AG04450 (cell line): Measurements from ENCODE around the gene CSK. TPM values are rescaled to one million over a fixed set of nuclear protein-coding genes. Genes with fewer than 3 reads are reported as not detected.
A peak's percentile ranks its signal among the peaks of the same experiment; 100 is the strongest.

Experiments used
- CTCF ChIA-PET: fragments of 300-600, 350-600 bp; formaldehyde crosslinking; extraction: SDS; loops from one replicate; lab custom pipeline; 2022; ENCODE audit warnings: antibody characterized with exemption, inconsistent platforms; lab: Charles Lee
- POLR2A ChIA-PET: fragments of 350-600 bp; formaldehyde crosslinking; extraction: SDS; loops from one replicate; lab custom pipeline; 2021; ENCODE audit warnings: antibody characterized with exemption, inconsistent platforms; lab: Yijun Ruan, JAX
- DNase-seq: peaks from one replicate; pipeline ENCODE4 v3.0.0-alpha.2; 2011; ENCODE audit warnings: low read depth, low spot score
- H3K27ac ChIP-seq: one replicate; pipeline ENCODE4 v1.5.1; 2012; ENCODE audit warnings: low read depth, low read length, control low read depth
- H3K27me3 ChIP-seq: one replicate; pipeline ENCODE4 v1.6.0; 2012; ENCODE audit warnings: low read length; ENCODE audit not compliant: control insufficient read depth, insufficient read depth
- H3K4me3 ChIP-seq: 2 replicates; pipeline ENCODE4 v1.5.1; 2011; ENCODE audit warnings: mild to moderate bottlenecking, low read depth, low read length, control low read depth
- H3K9me3 ChIP-seq: 2 replicates; pipeline ENCODE4 v1.5.1; 2012; ENCODE audit warnings: low read length; ENCODE audit not compliant: control insufficient read depth, insufficient read depth
- polyA plus RNA-seq: library from polyadenylated mRNA; depleted of rRNA; stranded (reverse); fragments of >200 nt; gene quantifications from 2 replicates; pipeline ENCODE4 v1.2.3, GENCODE V29; 2011
- TF ChIP-seq, protein P1 (sequence below): IDR thresholded peaks from 2 replicates; pipeline ENCODE4 v1.5.1; 2011; ENCODE audit warnings: low read depth, low read length, control low read depth, inconsistent platforms

CSK gene
- polyA plus RNA-seq, 1 experiment: 17.2 TPM

DNA sequence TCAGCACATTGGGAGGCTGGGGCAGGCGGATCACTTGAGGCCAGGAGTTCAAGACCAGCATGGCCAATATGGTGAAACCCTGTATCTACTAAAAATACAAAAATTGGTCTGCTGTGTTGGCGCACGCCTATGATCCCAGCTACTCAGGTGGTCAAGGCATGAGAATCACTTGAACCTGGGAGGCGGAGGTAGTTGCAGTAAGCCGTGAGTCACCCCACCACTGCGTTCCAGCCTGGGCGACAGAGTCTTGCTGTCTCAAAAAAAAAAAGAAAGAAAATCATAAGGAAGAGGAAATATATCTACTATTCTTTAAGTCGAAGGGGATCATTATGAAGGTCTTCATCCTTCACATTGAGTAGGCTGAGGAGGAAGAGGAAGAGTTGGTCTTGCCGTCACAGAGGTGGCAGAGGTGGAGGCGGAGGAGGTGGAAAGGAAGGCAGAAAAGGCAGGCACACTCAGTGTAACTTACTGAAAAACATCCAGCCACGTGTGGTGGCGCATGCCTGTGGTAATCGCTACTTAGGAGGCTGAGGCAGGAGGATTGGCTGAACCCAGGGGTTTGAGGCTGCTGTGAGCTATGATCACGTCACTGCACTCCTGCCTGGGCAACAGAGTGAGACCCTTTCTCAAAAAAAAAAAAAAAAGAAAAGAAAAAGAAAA is 14.2 kb downstream of the CSK start:
- no peaks in the 10 kb centered on the region for H3K27me3 ChIP-seq
- TF ChIP-seq, protein P1, sequence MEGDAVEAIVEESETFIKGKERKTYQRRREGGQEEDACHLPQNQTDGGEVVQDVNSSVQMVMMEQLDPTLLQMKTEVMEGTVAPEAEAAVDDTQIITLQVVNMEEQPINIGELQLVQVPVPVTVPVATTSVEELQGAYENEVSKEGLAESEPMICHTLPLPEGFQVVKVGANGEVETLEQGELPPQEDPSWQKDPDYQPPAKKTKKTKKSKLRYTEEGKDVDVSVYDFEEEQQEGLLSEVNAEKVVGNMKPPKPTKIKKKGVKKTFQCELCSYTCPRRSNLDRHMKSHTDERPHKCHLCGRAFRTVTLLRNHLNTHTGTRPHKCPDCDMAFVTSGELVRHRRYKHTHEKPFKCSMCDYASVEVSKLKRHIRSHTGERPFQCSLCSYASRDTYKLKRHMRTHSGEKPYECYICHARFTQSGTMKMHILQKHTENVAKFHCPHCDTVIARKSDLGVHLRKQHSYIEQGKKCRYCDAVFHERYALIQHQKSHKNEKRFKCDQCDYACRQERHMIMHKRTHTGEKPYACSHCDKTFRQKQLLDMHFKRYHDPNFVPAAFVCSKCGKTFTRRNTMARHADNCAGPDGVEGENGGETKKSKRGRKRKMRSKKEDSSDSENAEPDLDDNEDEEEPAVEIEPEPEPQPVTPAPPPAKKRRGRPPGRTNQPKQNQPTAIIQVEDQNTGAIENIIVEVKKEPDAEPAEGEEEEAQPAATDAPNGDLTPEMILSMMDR: no peak
- DNase-seq: no peak
- H3K9me3 ChIP-seq: no peaks in the 10 kb centered on the region
- no peak overlapping the region for H3K4me3 ChIP-seq
- no peak overlapping the region for H3K27ac ChIP-seq
- ChIA-PET CTCF (interaction anchor here (0.7 to 2.3 kb wide), 2 partner anchors 8 to 9 kb away, joined by 3 to 8 read pairs; no protein-coding TSS in a partner anchor), POLR2A (no interaction called here)

DNA sequence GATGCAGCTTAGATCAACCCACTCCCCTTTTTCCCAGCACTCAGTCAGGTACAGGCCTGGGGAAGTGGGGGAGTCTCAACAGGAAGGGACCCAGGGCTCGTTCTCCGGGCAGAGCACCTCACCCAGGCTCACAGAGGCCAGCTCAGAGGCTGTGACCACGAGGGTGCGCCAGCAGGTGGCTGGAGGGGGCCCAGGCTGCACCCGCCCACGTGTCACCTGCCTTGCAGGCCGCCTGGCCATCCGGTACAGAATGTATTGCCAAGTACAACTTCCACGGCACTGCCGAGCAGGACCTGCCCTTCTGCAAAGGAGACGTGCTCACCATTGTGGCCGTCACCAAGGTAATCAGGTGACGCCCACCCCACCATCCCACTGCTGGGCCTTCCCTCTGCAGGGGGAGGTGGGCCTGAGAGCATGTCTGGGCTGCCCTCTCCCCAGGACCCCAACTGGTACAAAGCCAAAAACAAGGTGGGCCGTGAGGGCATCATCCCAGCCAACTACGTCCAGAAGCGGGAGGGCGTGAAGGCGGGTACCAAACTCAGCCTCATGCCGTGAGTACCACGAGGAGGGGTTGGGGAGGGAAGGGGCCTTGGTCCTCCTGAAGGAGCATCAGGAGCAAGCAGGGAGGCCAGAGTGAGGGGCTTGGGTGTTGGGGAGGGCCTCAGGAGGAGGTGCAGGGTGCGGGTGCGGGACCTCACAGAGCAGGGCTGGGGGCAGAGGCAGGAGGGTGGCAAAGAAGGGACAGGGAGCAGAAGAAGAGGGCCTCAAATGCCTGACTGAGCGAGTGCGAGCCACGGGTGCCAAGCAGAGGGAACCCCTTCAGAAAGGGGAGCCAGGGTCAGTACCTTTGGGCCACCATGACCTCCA is 16.7 kb downstream of the CSK start:
- H3K9me3 ChIP-seq: no peaks in the 10 kb centered on the region; the same call in 1 of the 2 replicates
- H3K27ac ChIP-seq: no peak overlapping the region
- H3K4me3 ChIP-seq: no peak overlapping the region
- H3K27me3 ChIP-seq: no peaks in the 10 kb centered on the region
- no peak for DNase-seq
- CTCF ChIA-PET: interaction anchor here (0.7 to 1.5 kb wide), 6 partner anchors 9 to 133 kb away, joined by 3 to 14 read pairs (median 4); no protein-coding TSS in a partner anchor
- TF ChIP-seq, protein P1: no peak
- POLR2A ChIA-PET: no interaction called here

DNA sequence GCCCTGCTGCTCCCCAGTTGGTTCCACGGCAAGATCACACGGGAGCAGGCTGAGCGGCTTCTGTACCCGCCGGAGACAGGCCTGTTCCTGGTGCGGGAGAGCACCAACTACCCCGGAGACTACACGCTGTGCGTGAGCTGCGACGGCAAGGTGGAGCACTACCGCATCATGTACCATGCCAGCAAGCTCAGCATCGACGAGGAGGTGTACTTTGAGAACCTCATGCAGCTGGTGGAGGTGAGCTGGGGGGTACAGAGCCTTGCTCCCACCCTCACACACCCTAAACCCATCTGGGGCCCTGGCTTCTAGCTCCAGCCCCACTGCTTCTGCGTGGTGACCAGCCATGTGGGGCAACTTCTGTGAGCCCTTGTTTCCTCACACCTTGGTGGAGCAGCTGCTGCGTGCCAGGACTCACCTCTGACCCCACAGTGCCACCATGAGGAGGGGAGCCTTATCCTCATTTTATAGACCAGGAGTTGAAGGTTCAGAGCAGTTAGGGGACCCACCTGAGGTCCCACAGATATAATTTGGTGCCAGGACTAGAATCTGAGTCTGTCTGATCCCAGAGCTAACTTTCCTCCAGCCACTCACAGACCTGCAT is 17.5 kb downstream of the CSK start:
- H3K27ac ChIP-seq: no peak overlapping the region
- H3K9me3 ChIP-seq: no peaks in the 10 kb centered on the region; the same call in 1 of the 2 replicates
- H3K27me3 ChIP-seq: no peaks in the 10 kb centered on the region
- ChIA-PET POLR2A (no interaction called here), CTCF (interaction anchor here (0.6 to 1.9 kb wide), 14 partner anchors 7 to 134 kb away, joined by 3 to 22 read pairs (median 5); no protein-coding TSS in a partner anchor)
- DNase-seq: no peak
- TF ChIP-seq, protein P1: no peak
- H3K4me3 ChIP-seq: no peak overlapping the region

DNA sequence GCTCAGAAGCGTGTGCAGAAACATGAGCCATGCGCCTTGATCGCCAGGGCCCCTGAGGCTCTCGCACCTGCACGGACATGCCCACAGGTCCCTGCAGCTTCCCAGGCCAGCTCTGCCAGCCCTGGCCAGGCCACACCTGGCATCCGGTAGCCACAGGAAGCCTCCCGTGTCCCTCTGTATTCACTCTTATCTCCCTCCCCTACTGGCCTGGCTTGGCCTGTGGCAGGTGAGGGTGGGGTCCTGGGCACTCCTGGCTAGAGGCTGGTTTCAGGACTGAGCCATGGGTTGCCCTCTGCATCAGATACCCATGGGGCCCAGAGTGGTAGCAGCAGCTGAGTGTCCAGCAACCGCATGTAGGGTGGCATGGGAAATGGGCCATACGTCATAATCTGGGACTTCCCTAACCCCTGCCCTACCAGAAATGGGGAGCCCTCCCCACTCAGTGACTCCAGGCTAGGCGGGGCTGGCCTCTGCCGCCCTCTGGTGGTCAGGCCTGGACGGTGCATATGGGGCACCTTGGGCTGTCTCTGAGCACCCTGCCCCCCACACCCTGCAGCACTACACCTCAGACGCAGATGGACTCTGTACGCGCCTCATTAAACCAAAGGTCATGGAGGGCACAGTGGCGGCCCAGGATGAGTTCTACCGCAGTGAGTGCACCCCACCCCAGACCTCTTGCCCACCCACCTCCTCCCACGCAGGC is 18.1 kb downstream of the CSK start:
- Histone ChIP-seq H3K4me3 (no peak overlapping the region), H3K9me3 (no peaks in the 10 kb centered on the region; the same call in 1 of the 2 replicates), H3K27ac (no peak overlapping the region), H3K27me3 (no peaks in the 10 kb centered on the region)
- TF ChIP-seq, protein P1: peak; percentile 98
- POLR2A ChIA-PET: interaction anchor here (0.7 kb wide), 1 partner anchor 16 kb away, joined by 3 read pairs; no protein-coding TSS in a partner anchor
- DNase-seq: no peak
- CTCF ChIA-PET: interaction anchor here (0.6 to 1.9 kb wide), 17 partner anchors 8 to 134 kb away, joined by 3 to 22 read pairs (median 5); no protein-coding TSS in a partner anchor
